ENCODE results near the gene NPLOC4. TPM values are rescaled to one million over a fixed set of nuclear protein-coding genes. Genes with fewer than 3 reads are reported as not detected.

NPLOC4 gene
- total and polyA plus RNA-seq, 9 of the 15 experiments (the other 6 are each of a cell fraction or from before 2014, with no cell fraction given), result 1.5 to 116 (median 64.5) TPM

- TF ChIP-seq HINFP (tag; conservative IDR thresholded peaks at IDR 0.05; ENCODE audit: low read depth) (no peak), TEAD1 (CRISPR knock-in tag; IDR thresholded peaks at IDR 0.05) (0 out of 4 replicates have a peak, but pooled peaks of 1 of the 2 experiments have one; percentile 73), SMAD4 (CRISPR knock-in tag; conservative IDR thresholded peaks at IDR 0.05) (no peak), ARID3B (CRISPR knock-in tag; IDR thresholded peaks at IDR 0.05; ENCODE audit: borderline replicate concordance) (no peak), FOXM1 (IDR thresholded peaks at IDR 0.05; ENCODE audit: low read depth) (no peak), FOXM1 (CRISPR knock-in tag; IDR thresholded peaks at IDR 0.05; ENCODE audit: low read depth) (no peak), PRPF4 (IDR thresholded peaks at IDR 0.05; ENCODE audit: insufficient read depth, low read depth, low read length, poor library complexity, severe bottlenecking) (no peak), ZBTB1 (CRISPR knock-in tag; IDR thresholded peaks at IDR 0.05; ENCODE audit: borderline replicate concordance, low read depth) (no peak), KDM5B (IDR thresholded peaks at IDR 0.05; ENCODE audit: insufficient replicate concordance, low read depth, low read length) (peak; percentile 61), ATF3 (IDR thresholded peaks at IDR 0.05) (no peak), ATF3 (CRISPR knock-in tag; conservative IDR thresholded peaks at IDR 0.05) (peak; percentile 59; the same call in 1 of the 2 replicates), ZNF551 (CRISPR knock-in tag; IDR thresholded peaks at IDR 0.05) (no peak), SNAPC5 (CRISPR knock-in tag; IDR thresholded peaks at IDR 0.05) (no peak), UBTF (IDR thresholded peaks at IDR 0.05; ENCODE audit: borderline replicate concordance in 1 of 2, low read depth in 2 of 2, low read length in 2 of 2) (no peak), CEBPZ (IDR thresholded peaks at IDR 0.05; ENCODE audit: borderline replicate concordance, low read depth, low read length) (no peak)
Observed at GRCh38 chr17:81509207-81509971, 127.5 kb downstream of the NPLOC4 start (continued).

Data from K562 (cell line).